LHCN-M2 (cell line): ENCODE data around the gene USF2. TPM values are rescaled to one million over a fixed set of nuclear protein-coding genes. Genes with fewer than 3 reads are reported as not detected.
A peak's percentile ranks its signal among the peaks of the same experiment; 100 is the strongest.

Experiments used
- DNase-seq: peaks from one replicate; pipeline ENCODE4 v3.0.0-alpha.2; 2012; ENCODE audit warnings: low read depth
- total RNA-seq: library from RNA; depleted of rRNA; stranded (reverse); fragments of >200 nt; gene quantifications from 2 replicates; pipeline ENCODE4 v1.2.3, GENCODE V29; 2014

USF2 gene
- total RNA-seq, 1 experiment from 2014 or later = 86.1 TPM

DNA sequence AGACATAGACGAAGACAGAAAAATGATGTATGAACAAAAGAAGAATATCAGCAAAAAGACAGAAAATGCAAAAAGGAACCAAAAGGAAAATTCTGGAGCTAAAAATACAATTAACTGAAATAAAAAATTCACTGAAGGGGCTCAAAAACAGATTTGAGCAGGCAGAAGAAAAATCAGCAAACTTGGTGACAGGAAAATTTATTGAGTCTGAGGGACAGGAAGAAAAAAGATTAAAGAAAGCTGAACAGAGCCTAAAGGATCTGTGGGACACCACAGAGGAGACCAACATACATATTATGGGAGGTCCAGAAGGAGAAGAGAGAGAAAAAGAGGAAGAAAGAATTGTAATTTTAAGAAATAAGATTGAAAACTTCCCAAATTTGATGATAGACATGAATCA, 27.3 kb upstream of the USF2 start:
- no peak for DNase-seq

DNA sequence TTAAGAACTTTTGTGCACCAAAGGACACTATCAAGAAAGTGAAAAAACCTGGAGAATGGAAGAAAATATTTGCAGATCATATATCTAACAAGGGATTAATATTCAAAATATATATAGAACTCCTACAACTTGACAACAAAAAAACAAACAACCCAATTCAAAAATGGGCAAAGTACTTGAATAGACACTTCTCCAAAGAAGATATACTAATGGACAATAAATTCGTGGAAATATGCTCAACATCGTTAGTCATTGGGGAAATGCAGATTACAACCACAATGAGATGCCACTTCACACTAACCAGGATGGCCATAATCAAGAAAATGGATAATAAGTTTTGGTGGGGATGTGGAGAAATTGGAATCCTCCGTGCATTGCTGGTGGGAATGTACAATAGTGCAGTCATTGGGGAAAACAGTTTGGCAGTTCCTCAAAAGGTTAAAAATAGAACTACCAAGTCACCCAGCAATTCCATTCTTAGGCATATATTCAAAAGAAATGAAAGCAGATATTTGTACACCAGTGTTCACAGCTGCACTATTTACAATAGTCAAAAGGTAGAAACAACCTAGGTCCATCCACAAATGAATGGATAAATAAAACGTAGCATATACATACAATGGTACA, 22.2 kb upstream of the USF2 start:
- no peak for DNase-seq

DNA sequence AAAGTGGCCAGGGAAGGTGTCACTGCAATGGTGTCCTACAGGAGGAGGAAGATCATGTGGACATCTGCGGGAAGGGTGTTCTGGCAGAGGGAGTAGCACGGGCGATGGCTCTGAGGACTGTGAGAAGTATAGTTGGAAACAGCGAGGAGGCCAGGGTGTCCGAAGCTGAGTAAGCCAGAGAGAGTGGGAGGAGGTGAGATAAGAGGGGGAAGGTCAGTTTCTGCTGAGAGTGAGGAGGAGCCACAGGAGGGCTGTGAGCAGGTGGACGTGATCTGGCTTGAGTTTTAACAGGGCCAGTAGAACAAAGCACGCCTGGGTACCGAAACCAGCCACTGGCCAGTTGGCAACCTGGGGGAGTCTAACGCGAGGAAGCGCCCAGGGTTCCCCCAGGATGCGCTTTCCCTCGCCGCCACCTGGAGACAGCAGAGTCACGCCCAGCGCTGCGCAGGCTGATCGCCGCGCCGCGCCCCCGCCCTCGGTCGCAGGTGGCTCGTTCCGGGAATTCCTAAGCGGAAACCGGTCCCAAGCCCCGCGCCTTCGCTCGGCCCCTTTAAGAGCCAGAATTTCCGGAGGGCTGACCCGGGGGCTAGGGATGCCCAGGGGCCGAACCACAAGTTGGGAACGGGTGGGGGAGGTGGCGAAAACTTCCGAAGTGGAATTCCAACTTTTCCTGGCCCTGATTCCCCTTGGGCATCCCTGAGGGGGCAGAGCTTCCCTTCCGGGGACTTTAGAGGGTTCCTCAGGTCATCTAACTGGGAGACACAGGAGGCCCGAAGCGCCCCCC, 21.0 kb upstream of the USF2 start:
- DNase-seq = no peak

DNA sequence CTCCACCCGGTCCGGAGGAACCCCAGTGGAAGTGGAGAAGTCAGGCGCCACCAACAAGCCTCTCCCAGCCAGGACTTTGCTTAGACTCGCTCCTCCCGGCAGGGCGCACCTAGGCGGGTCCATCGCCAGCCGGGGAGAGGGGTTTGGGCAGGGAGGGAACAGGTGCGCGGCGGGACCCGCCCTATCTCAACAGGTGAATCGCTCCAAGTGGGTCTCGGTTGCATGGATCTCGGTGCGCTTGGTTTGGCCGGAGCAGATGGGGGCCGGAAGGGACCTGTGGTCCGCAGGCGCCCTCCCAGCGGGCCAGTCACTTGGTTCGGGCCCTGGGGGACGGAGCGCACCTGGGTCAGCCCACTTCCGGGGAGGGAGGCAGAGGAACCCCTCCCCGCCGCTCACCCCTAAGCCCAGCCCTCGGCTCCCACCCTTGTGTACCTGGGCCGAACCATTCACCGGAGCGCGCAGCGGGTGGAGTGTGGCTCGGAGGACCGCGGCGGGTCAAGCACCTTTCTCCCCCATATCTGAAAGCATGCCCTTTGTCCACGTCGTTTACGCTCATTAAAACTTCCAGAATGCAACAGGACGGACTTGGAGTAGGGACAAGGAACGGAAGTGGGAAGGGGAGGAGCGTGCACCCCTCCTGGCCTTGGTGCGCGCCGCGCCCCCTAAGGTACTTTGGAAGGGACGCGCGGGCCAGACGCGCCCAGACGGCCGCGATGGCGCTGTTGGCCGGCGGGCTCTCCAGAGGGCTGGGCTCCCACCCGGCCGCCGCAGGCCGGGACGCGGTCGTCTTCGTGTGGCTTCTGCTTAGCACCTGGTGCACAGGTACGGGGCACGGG, 20.2 kb upstream of the USF2 start, which contains the start of gene LSR:
Gene LSR (plus strand): TSS at position 693 of the 836 bp plus-strand sequence. CDS start 21 bp downstream, at position 714.
- DNase-seq = no peak

DNA sequence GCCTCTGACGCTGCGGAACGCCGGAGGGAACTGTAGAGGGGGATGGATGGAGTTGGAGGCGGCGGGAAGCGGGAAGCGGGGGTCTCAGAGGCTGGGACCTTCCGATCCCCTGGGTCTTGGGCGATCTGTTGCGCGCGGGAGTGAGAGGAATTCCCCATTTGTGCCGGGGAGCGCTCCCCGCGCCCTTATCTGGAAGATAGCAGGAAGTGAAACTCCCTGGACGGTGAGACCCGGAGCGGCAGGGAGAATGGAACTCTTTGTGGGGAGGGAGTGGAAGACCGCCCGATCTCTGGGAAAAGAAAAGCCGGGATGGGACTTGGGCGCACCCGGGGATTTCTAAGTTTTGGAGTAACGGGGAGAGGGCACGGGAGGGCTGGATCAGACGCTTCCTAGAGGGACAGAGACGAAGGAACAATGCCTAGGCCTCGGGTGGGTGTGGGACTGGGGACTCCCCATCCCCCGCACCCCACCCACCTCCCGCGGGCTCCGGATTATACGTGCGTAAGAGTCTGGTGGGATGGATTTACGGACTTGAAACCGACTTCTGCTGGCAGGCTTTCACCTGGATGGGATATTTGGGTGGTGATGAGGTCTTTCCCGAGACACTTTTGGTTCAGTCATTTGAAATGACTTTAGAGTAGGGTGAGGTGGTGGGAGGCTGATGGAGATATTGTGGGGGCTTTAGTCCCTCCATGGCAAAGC, 19.5 kb upstream of the USF2 start:
- DNase-seq = no peak

DNA sequence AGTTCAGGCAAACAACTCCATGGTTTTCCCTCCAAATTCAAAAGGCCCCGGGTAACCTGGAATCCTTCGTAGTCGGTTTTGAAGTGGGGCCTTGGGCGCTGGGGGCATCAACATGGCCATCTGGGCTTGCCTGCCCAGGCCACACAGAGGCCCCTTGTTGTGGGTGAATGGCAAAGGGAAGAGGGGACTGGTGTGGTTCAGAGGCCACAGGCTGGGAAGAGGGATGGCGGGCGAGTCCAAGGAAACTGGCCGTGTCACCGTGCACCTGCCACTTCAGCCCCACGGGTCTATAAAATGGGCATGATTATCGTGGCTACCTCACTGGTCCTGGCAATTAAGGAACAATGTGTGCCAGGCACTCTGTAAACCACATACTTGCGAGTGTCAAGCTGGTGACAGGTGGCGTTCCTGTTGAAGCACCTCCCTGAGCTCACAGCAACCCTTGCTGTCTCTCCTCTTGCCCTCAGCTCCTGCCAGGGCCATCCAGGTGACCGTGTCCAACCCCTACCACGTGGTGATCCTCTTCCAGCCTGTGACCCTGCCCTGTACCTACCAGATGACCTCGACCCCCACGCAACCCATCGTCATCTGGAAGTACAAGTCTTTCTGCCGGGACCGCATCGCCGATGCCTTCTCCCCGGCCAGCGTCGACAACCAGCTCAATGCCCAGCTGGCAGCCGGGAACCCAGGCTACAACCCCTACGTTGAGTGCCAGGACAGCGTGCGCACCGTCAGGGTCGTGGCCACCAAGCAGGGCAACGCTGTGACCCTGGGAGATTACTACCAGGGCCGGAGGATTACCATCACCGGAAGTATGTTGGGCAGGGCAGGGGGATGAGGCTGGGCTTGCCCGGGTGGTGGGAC, 18.7 kb upstream of the USF2 start:
- no peak for DNase-seq

DNA sequence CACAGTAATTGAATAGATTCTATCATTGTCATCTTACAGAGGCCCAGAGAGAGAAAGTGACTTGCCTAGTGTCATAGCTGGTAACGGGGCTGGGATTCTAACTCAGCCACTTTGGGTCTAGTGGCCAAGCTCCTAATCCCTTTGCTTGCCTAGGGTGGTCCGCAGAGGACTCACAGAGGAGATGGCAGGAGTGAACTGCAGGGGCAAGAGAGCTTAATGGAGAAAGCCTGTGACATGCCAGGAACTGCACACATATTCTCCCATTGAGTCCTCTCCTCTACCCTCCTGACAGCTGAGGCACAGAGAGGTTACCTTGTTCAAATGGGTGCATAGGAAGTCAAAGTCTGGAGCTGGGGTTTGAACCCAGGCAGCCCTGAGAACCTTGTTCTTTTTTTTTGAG, 17.3 kb upstream of the USF2 start:
- no peak for DNase-seq

DNA sequence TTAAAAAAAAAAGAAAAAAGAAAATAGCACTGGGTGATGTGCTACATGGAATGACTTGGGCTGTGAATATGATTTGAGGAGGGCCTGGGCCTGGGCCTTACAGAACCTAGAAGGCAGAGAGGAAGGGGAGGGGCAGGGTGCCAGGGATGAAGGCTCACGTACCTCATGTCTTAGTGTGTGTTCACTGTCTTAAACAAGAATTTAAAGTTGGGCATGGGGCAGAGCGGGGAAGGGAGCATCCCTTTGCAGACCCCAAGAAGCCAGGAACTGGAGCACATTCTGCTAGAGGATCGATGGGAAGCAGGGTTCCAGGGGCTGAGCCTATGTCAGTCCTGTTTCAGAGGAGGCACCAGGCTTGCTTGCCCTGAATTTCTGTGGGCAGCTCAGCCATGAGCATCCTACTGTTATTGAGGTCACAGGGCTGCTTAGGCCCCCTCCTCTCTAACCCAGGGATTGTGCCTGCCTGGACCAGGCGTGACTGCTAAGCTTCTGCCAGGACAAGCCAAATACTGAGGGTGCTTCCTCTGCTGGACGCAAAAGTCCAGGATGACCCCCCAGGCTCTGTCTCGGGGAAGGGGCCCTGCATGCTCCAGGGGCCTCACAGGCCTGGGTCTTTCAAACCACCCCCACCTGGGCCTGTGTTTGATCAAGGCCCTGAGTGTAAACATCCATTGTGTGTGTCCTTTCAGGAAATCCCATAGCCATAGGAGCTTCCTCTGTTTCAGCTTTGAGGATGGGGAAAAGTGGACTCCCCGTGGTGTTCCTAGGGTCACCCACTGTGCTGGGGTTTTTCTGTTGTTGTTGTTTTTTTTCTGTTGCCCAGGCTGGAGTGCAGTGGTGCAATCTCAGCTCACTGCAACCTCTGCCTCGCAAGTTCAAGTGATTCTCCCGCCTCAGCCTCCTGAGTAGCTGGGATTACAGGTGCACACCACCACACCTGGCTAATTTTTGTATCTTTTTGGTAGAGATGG, 15.2 kb upstream of the USF2 start:
- no peak for DNase-seq

DNA sequence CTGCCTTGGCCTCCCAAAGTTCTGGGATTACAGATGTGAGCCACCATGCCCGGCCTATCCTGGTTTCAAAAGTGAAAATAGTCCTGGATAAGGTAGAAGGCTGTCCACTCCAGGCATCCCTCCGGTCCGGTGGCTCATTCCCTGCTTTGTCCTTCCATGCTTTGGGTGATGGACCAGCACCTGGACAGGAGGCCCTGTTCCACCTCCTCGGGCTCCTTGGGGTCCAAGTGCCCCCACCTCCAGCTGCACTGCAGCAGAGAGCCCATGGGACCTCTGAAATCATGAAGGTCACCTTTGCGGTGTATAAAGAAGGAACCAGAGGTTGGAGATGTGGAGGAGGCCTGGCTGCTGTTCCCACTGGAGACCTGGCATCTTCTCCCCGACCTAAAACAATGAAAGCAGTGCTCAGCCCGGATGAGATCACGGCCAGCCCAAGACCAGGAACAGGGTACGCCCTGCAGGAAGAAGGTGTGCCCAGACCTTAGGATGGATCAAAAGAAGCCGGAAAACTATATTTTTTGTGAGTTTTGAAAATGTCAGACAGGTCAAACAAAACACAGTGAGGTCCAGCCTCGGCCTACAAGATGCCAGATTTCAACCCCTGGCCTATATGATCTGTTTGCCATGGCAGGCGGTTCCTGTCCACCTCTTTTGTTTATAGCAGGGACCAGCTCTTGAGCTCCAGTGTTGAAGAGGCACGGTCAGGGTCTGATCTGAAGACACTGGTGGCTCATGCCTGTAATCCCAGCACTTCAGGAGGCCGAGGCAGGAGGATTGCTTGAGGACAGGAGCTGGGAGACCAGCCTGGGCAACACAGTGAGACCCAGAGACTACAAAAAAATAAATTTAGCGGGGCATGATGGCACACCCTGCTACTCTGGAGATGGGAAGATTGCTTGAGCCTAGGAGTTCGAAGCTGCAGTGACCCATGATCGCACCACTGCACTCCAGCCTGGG, 14.1 kb upstream of the USF2 start:
- no peak for DNase-seq

DNA sequence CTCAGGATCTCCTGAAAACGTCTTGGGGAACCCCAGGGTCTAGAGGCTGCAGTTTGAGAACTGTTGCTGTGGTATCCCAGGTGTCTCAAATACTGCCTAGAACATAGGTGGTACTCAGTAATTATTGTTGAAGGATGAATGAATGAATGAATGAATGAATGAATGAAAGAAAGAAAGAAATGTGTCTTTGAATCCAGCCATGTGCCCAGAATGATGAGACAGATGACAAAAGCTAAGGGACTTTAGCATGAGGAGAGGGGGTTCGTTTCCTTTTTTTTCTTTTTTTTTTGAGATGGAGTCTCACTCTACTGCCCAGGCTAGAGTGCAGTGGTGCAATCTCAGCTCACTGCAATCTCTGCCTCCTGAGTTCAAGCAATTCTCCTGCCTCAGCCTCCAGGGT, 12.2 kb upstream of the USF2 start:
- DNase-seq = no peak

DNA sequence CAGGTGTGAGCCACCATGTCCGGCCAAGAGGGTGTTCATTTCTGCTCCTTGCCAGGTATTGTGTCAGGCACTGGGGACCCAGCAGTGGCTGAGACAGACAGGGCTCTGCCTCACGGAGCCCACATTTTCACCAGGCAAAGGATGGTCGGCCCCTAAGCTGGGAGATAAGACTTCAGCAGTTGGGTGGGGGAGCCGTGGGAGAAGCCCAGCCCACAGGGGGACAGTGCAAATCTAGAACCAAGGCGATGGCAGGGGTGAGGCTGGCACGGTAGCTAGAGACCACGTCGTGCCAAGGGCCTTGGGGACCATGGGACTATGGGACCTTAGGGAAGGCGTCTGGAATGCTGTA, 11.7 kb upstream of the USF2 start:
- no peak for DNase-seq

DNA sequence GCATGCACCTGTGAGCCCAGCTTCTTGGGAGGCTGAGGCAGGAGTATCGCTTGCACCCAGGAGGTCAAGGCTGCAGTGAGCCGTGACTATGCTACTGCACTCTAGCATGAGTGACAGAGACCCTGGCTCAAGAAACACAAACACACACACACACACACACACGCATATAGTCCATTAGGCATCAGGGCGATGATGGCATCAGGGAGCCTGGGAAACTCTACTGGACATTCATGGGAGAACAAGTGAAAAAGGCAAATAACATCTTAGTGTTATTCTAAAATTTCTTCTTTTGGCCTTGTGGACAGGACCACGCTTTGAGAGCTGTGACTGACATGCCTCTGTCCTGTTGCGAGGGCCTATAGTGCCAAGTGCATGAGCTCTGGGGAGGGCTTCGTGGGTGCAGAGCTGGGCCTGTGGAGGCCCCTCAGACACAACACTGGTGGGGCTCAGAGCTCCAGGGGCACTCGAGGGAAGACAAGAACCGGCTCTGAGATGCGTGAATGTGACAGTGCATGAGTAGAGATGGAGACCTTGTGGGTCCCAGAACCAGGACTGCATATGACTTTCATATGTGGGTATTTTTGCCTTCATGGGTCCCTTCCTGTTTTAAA, 8.0 kb upstream of the USF2 start:
- peak; percentile 15 for DNase-seq

DNA sequence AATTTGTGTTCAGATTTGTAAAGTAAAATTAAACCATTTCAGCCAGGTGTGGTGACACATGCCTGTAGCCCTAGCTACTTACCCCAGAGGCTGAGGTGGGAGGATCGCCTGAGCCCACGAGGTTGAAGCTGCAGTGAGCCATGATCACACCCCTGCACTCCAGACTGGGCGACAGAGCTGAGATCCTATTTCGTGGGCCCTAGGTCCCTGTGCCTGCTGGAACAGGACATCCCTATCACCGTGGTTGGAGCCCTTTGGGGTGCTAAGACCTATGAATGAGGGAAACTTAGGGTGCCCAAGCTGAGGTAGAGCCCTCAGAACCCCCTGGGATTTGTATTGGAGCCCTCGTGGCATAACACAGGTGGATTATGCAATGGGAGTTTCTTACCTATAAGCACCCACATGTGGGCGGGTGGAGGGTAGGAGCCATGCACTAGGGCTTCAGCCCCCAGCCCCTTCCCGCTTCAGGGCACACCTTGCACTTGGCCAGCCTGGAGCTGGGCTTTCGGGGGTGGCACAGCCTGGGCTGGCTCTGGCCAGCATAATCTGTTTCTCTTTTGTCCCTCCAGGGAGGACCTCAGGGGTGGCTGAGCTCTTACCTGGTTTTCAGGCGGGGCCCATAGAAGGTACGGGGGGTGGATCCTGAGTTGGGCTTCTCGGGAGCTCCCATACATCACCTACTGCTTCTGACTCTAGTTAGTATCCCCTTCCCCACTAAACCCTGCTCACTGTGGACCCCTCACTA, 7.2 kb upstream of the USF2 start:
- no peak for DNase-seq

DNA sequence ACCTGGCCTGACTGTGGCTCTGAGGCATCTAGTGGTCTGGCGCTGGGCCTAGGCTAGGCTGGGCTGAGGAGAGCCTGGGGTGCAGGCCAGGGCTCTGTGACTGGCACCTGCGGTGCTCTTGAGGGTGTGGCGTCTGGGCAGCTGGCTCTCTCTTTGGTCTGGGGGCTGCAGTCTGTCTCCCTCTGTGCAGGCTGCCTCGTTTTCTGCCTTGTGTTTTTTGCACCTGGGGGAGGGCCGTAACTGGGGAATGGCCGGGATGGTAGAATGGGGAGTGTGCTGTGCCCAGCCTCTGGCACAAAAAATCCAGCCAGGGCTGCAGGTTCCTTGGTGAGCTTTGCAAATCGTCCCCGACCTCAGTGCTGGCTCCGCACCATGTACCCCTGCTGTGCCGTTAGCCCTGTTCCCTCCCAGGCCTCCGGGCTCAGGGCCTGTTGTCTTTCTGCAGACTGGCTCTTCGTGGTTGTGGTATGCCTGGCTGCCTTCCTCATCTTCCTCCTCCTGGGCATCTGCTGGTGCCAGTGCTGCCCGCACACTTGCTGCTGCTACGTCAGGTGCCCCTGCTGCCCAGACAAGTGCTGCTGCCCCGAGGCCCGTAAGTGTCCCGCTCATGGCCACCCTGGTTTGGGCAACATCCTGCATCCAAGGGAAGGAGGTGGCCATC, 6.5 kb upstream of the USF2 start:
- no peak for DNase-seq

DNA sequence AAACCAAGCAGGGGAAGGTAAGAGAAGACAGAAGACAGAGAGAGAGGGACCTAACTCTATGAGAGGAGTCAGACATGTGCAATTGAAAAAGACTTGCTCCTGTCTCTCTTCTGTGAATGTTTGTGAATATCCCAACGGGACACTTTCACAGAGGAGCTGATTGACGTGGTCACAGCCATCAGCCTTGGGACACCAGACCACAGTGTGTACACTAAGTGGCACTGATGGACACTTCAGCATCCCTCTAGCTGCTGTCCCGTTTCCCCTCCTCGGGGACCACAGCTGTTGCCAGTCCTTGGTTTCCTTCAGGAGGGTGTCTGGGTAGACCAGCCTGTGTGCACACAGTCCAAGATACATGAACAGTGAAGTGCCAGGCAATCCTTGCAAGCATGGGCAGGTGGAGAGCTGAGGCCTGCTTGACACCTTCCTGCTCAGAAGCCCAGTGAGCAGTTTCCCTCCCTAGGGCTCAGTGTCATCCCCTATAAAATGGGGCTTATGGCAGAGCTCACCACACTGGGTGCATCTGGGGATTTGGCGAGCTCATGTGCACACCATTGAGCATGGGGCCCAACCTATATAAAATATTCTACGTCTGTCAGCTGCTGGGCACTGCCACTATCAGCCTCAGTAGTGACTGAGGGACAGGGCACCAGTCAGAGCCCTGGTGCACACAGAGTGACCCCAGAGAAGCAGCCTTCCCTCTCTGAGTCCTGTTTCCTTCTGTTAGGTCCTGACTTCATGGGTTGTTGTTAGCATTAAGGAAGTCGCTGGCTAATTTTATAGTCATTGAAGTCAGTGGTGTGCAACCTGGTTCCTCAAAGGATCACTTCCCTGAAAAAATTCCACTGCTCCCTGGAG, 4.3 kb upstream of the USF2 start:
- DNase-seq = no peak
